Trophoblast cell (in vitro differentiated cells and primary cell): ENCODE measurements around the gene C3orf22.
A peak's percentile ranks its signal among the peaks of the same experiment; 100 is the strongest.

ENCODE experiments used
- DNase-seq, 2 donors: peaks; one replicate each; pipeline ENCODE4 v3.0.0-alpha.2; 2016
- H2AFZ ChIP-seq: 2 replicates; pipeline ENCODE4 v1.6.1; 2013; ENCODE audit warnings: low read length, moderate library complexity, mild to moderate bottlenecking; ENCODE audit not compliant: insufficient read depth, poor library complexity
- H2AK5ac ChIP-seq: 2 replicates; pipeline ENCODE4 v1.6.1; 2013; ENCODE audit warnings: mild to moderate bottlenecking, low read length
- H2BK120ac ChIP-seq: 2 replicates; pipeline ENCODE4 v1.6.1; 2013; ENCODE audit warnings: low read length, mild to moderate bottlenecking, moderate library complexity; ENCODE audit not compliant: insufficient read depth, poor library complexity
- H2BK12ac ChIP-seq: 2 replicates; pipeline ENCODE4 v1.6.1; 2013; ENCODE audit warnings: mild to moderate bottlenecking, low read length, moderate library complexity
- H2BK5ac ChIP-seq: 2 replicates; pipeline ENCODE4 v1.6.1; 2013; ENCODE audit warnings: low read length, low read depth, moderate library complexity, mild to moderate bottlenecking; ENCODE audit not compliant: poor library complexity
- H3K14ac ChIP-seq: 2 replicates; pipeline ENCODE4 v1.6.1; 2013; ENCODE audit warnings: mild to moderate bottlenecking, low read length
- H3K18ac ChIP-seq: 2 replicates; pipeline ENCODE4 v1.6.1; 2013; ENCODE audit warnings: mild to moderate bottlenecking, low read length
- H3K23ac ChIP-seq: 2 replicates; pipeline ENCODE4 v1.6.1; 2013; ENCODE audit warnings: low read length
- H3K27ac ChIP-seq: 2 replicates; pipeline ENCODE4 v1.5.1; 2013; ENCODE audit warnings: low read depth, mild to moderate bottlenecking, inconsistent platforms, low read length, moderate library complexity
- H3K27me3 ChIP-seq: 2 replicates; pipeline ENCODE4 v1.6.1; 2013; ENCODE audit warnings: inconsistent platforms, mild to moderate bottlenecking, low read length, moderate library complexity; ENCODE audit not compliant: insufficient read depth
- H3K36me3 ChIP-seq, 2 experiments: 1 replicate in 1 of 2; 2 replicates in 1 of 2; pipeline ENCODE4 v1.6.1; 2013; ENCODE audit warnings: low read length in 2 of 2, mild to moderate bottlenecking in 2 of 2, moderate library complexity in 1 of 2; ENCODE audit not compliant: insufficient read depth in 2 of 2, control insufficient read depth in 1 of 2
- H3K4ac ChIP-seq: 2 replicates; pipeline ENCODE4 v1.6.1; 2013; ENCODE audit warnings: low read depth, mild to moderate bottlenecking, low read length, moderate library complexity
- H3K4me1 ChIP-seq, 2 experiments: 1 replicate in 1 of 2; 2 replicates in 1 of 2; pipeline ENCODE4 v1.6.1; 2013; ENCODE audit warnings: low read length in 2 of 2, mild to moderate bottlenecking in 2 of 2, moderate library complexity in 1 of 2; ENCODE audit not compliant: insufficient read depth in 2 of 2, control insufficient read depth in 1 of 2
- H3K4me2 ChIP-seq: 2 replicates; pipeline ENCODE4 v1.6.1; 2013; ENCODE audit warnings: inconsistent platforms, mild to moderate bottlenecking, low read length, moderate library complexity
- H3K4me3 ChIP-seq: 2 replicates; pipeline ENCODE4 v1.5.1; 2013; ENCODE audit warnings: mild to moderate bottlenecking, low read depth, low read length, inconsistent platforms
- H3K79me1 ChIP-seq: one replicate; pipeline ENCODE4 v1.6.1; 2013; ENCODE audit warnings: low read length
- H3K79me2 ChIP-seq: 2 replicates; pipeline ENCODE4 v1.6.1; 2013; ENCODE audit warnings: low read length, mild to moderate bottlenecking; ENCODE audit not compliant: control insufficient read depth, insufficient read depth, poor library complexity
- H3K9ac ChIP-seq: 2 replicates; pipeline ENCODE4 v1.6.1; 2013; ENCODE audit warnings: mild to moderate bottlenecking, low read length
- H3K9me3 ChIP-seq: 2 replicates; pipeline ENCODE4 v1.6.1; 2013; ENCODE audit warnings: low read depth, mild to moderate bottlenecking, control low read depth, inconsistent platforms, low read length; ENCODE audit not compliant: insufficient read depth
- H4K12ac ChIP-seq: 2 replicates; pipeline ENCODE4 v1.6.1; 2013; ENCODE audit warnings: low read depth, mild to moderate bottlenecking, low read length, moderate library complexity
- H4K8ac ChIP-seq: 2 replicates; pipeline ENCODE4 v1.6.1; 2013; ENCODE audit warnings: low read depth, mild to moderate bottlenecking, low read length, moderate library complexity
- H4K91ac ChIP-seq: one replicate; pipeline ENCODE4 v1.6.1; 2013; ENCODE audit warnings: low read depth, mild to moderate bottlenecking, low read length, moderate library complexity
- WGBS: extraction: QIAGEN DNeasy Blood & Tissue Kit; methylation state at CpG from one replicate; pipeline ENCODE4 v1.1.7; 2013; ENCODE audit warnings: missing lambda C conversion rate; ENCODE audit not compliant: insufficient read length, insufficient coverage; ENCODE audit errors: extremely low coverage; 5-methylcytosine and 5-hydroxymethylcytosine counted together

Gene C3orf22

DNA sequence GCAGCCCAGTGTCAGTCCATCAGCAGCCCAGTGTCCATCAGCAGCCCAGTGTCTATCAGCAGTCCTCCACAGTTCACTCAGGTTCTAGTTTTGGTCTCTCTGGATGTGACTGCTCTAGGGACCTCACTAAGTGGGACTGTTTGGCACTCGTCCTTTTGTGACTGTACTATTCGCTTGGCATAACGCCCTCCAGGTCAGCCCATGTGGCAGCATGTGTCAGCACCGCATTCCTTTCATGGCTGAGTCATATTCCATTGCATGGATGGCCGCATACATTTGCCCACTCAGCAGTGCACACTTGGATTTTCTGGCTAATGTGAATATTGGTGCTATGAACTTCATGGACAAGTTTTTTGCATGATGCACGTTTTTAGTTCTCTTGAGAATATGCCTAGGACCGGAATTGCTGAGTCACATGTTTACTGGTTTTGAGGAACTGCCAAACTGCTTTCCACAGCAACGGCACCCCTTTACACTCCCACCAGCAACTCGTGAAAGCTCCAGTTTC lies 18.3 kb downstream of the C3orf22 start:
- Histone ChIP-seq H3K14ac (no peak overlapping the region), H3K4me1 (no peaks in the 10 kb centered on the region)
- no CpG with 5 or more reads among the region's 9 CpGs for WGBS

DNA sequence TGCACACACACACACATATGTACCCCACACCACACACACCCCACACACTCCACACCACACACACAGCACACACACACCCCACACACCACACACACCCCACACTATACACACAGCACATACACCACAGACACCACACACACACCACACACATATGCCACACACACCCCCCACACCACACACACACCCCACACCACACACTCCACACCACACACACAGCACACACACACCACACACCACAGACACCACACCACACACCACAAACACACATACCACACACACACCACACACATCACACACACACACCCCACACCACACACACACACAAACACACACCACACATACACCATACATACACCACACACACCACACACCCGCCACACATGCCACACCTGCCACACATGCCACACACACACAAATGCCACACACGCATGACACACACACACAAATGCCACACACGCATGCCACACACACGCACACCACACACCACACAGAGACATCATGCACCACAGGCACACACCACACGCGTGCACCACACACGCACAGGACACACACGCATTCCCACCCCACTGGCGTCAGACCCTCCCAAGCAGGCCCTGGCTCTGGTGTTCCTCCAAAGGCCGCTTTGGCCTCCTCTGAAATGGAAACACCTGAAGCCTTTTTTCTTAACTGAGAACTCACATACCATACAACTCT lies 19.0 kb downstream of the C3orf22 start:
- Histone ChIP-seq H3K79me1 (no peaks in the 10 kb centered on the region), H3K23ac (no peak overlapping the region), H2AK5ac (no peak overlapping the region), H3K9me3 (peaks cover 7% of the 10 kb centered on the region), H3K36me3 (no peaks in the 10 kb centered on the region), H3K4me2 (no peak overlapping the region), H2BK5ac (no peak overlapping the region), H3K9ac (no peak overlapping the region), H3K4me3 (peak overlapping the region; percentile 50), H3K79me2 (no peaks in the 10 kb centered on the region), H2BK12ac (no peak overlapping the region), H2BK120ac (no peak overlapping the region), H2AFZ (no peak overlapping the region), H4K91ac (no peak overlapping the region), H3K14ac (no peak overlapping the region), H3K4ac (no peak overlapping the region), H3K4me1 (no peaks in the 10 kb centered on the region), H4K12ac (no peak overlapping the region), H3K18ac (no peak overlapping the region), H4K8ac (no peak overlapping the region), H3K27me3 (no peaks in the 10 kb centered on the region), H3K27ac (no peak overlapping the region)
- no CpG with 5 or more reads among the region's 10 CpGs for WGBS
- no peak for DNase-seq

More for the DNA sequence above, 18.3 kb downstream of the C3orf22 start:
- H2BK5ac ChIP-seq, result no peak overlapping the region
- no peak overlapping the region for H3K4ac ChIP-seq
- no peak overlapping the region for H4K12ac ChIP-seq
- H3K9ac ChIP-seq, result no peak overlapping the region
- peaks cover 7% of the 10 kb centered on the region for H3K9me3 ChIP-seq
- H2BK12ac ChIP-seq, result no peak overlapping the region
- H3K4me2 ChIP-seq, result no peak overlapping the region
- H3K4me3 ChIP-seq, result no peak overlapping the region
- no peak overlapping the region for H2AK5ac ChIP-seq
- H3K18ac ChIP-seq, result no peak overlapping the region
- no peak overlapping the region for H4K8ac ChIP-seq
- H3K36me3 ChIP-seq, result no peaks in the 10 kb centered on the region
- no peaks in the 10 kb centered on the region for H3K27me3 ChIP-seq
- no peak overlapping the region for H3K27ac ChIP-seq
- H2BK120ac ChIP-seq, result no peak overlapping the region
- H4K91ac ChIP-seq, result no peak overlapping the region
- no peaks in the 10 kb centered on the region for H3K79me2 ChIP-seq
- no peaks in the 10 kb centered on the region for H3K79me1 ChIP-seq
- H3K23ac ChIP-seq, result no peak overlapping the region
- no peak overlapping the region for H2AFZ ChIP-seq
- DNase-seq, result peak; percentile 29 to 79

DNA sequence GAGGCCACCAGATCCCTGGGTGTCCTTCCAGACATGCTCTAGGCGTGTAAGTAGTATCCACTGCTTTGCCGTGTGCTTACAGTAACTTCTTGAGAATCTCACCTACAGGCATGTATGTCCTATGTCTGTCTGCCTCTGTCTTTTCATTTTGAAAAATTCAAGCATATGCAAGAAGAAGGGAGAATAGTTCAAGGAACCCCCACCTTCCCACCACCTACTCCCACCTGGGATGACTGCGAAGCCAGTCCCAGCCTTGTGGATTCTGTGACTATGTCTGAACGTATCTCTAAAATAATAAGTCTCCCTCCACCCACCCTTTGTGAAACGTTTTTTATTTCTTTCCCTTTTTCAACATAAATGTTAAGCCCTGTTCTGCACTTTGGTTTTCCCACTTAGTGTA lies 19.8 kb downstream of the C3orf22 start:
- Histone ChIP-seq H3K4me3 (no peak overlapping the region), H2AK5ac (no peak overlapping the region), H3K9me3 (peaks cover 9% of the 10 kb centered on the region), H4K8ac (no peak overlapping the region), H3K27me3 (no peaks in the 10 kb centered on the region), H3K79me2 (no peaks in the 10 kb centered on the region), H3K4me2 (no peak overlapping the region), H3K23ac (no peak overlapping the region), H3K79me1 (no peaks in the 10 kb centered on the region), H3K27ac (no peak overlapping the region), H2BK12ac (no peak overlapping the region), H4K12ac (no peak overlapping the region), H3K14ac (no peak overlapping the region), H3K4ac (no peak overlapping the region), H3K4me1 (no peaks in the 10 kb centered on the region), H2BK5ac (no peak overlapping the region), H3K36me3 (no peaks in the 10 kb centered on the region), H4K91ac (no peak overlapping the region), H2BK120ac (no peak overlapping the region), H3K9ac (no peak overlapping the region), H3K18ac (no peak overlapping the region), H2AFZ (no peak overlapping the region)
- DNase-seq, result no peak
- no CpG with 5 or more reads among the region's 5 CpGs for WGBS

DNA sequence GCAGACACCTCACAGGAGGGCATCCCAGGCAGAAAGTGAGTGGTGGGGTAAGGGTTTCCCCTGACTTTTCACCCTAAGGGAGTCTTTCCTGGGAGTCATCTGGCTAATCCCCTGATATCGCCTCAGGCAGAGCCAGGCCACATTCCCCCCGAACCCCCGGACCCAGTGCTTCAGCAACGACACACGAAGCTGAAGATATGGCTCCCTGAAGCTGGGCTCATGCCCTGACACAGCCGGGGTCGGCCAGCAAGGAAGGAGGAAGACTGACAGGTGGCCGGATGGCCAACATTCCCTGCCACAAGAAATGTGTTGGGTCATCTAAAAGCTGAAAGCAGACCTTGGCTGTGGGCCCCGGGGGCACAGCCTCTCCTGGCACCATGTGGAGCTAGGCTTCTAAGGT lies 20.4 kb downstream of the C3orf22 start:
- Histone ChIP-seq H3K9me3 (peaks cover 9% of the 10 kb centered on the region), H3K14ac (no peak overlapping the region), H2BK120ac (no peak overlapping the region), H4K91ac (no peak overlapping the region), H2BK5ac (no peak overlapping the region), H2AK5ac (no peak overlapping the region), H3K4me3 (no peak overlapping the region), H3K79me1 (no peaks in the 10 kb centered on the region), H2AFZ (no peak overlapping the region), H3K4ac (no peak overlapping the region), H4K12ac (no peak overlapping the region), H3K79me2 (no peaks in the 10 kb centered on the region), H3K27me3 (no peaks in the 10 kb centered on the region), H3K4me2 (no peak overlapping the region), H3K9ac (no peak overlapping the region), H3K4me1 (no peaks in the 10 kb centered on the region), H2BK12ac (no peak overlapping the region), H3K27ac (no peak overlapping the region), H3K23ac (no peak overlapping the region), H3K18ac (no peak overlapping the region), H4K8ac (no peak overlapping the region), H3K36me3 (no peaks in the 10 kb centered on the region)
- WGBS, result no CpG with 5 or more reads among the region's 9 CpGs
- no peak for DNase-seq
